ENCODE data around the gene RAB12. TPM values are rescaled to one million over a fixed set of nuclear protein-coding genes. Genes with fewer than 3 reads are reported as not detected.

RAB12 gene
- polyA plus RNA-seq, 1 donor from 2014 or later = 102 TPM

- Histone ChIP-seq H3K9me2 (ENCODE audit: insufficient read depth, low read length) (no peaks in the 10 kb centered on the region), H3K79me2 (replicated peaks; ENCODE audit: insufficient read depth, low read length) (peaks cover 64% of the 10 kb centered on the region), H3K4me2 (ENCODE audit: low read length) (no peak overlapping the region), H3K9me3 (ENCODE audit: low read length) (no peaks in the 10 kb centered on the region), H3F3A (ENCODE audit: insufficient read depth, low read length, poor library complexity, severe bottlenecking) (no peaks in the 10 kb centered on the region), H3K36me3 (ENCODE audit: insufficient read depth, low read length) (no peaks in the 10 kb centered on the region), H3K27me3 (ENCODE audit: insufficient read depth, low read depth, low read length) (peaks cover 9% of the 10 kb centered on the region), H3K27ac (ENCODE audit: low read length) (no peak overlapping the region), H4K20me1 (ENCODE audit: insufficient read depth) (peaks cover 8% of the 10 kb centered on the region), H2AFZ (ENCODE audit: low read depth, low read length) (no peak overlapping the region), H3K4me3 (ENCODE audit: low read length) (peak overlapping the region; percentile 96), H3K9ac (ENCODE audit: low read length) (no peak overlapping the region)
- no peak for TF ChIP-seq EZH2 (IDR thresholded peaks at IDR 0.05; ENCODE audit: borderline replicate concordance, insufficient read depth, low read length, poor library complexity, severe bottlenecking)
- no peak for TF ChIP-seq MXI1 (conservative IDR thresholded peaks at IDR 0.05; ENCODE audit: poor library complexity, severe bottlenecking)
- no peak for TF ChIP-seq EP300 (conservative IDR thresholded peaks at IDR 0.05; ENCODE audit: poor library complexity, severe bottlenecking)
These were observed 2.8 kb downstream of the RAB12 start for GRCh38 chr18:8611916-8612576.

GRCh38 chr18:8614875-8615274 lies 5.6 kb downstream of the RAB12 start:
- H3F3A ChIP-seq (ENCODE audit: insufficient read depth, low read length, poor library complexity, severe bottlenecking) = no peaks in the 10 kb centered on the region
- H3K79me2 ChIP-seq (replicated peaks; ENCODE audit: insufficient read depth, low read length) = peaks cover 75% of the 10 kb centered on the region
- TF ChIP-seq POLR2AphosphoS5 (IDR thresholded peaks at IDR 0.05) = no peak
- TF ChIP-seq REST (IDR thresholded peaks at IDR 0.05; ENCODE audit: borderline replicate concordance) = no peak
- TF ChIP-seq SMC3 (conservative IDR thresholded peaks at IDR 0.05; ENCODE audit: poor library complexity) = no peak
- no peak for TF ChIP-seq EP300 (conservative IDR thresholded peaks at IDR 0.05; ENCODE audit: poor library complexity, severe bottlenecking)
- no peak for TF ChIP-seq TAF1 (IDR thresholded peaks at IDR 0.05; ENCODE audit: low read depth)
- no peak for TF ChIP-seq EZH2 (IDR thresholded peaks at IDR 0.05; ENCODE audit: borderline replicate concordance, insufficient read depth, low read length, poor library complexity, severe bottlenecking)
- no peak for TF ChIP-seq MXI1 (conservative IDR thresholded peaks at IDR 0.05; ENCODE audit: poor library complexity, severe bottlenecking)
- no peak for TF ChIP-seq CTCF (IDR thresholded peaks at IDR 0.05; ENCODE audit: poor library complexity, severe bottlenecking)
- no peak for TF ChIP-seq RAD21 (conservative IDR thresholded peaks at IDR 0.05)
- no peaks in the 10 kb centered on the region for H3K36me3 ChIP-seq (ENCODE audit: insufficient read depth, low read length)
- H2AFZ ChIP-seq (ENCODE audit: low read depth, low read length) = no peak overlapping the region
- no peak overlapping the region for H3K4me3 ChIP-seq (ENCODE audit: low read length)
- H3K9ac ChIP-seq (ENCODE audit: low read length) = no peak overlapping the region
- H3K9me3 ChIP-seq (ENCODE audit: low read length) = no peaks in the 10 kb centered on the region
- no peaks in the 10 kb centered on the region for H3K27me3 ChIP-seq (ENCODE audit: insufficient read depth, low read depth, low read length)
- H3K9me2 ChIP-seq (ENCODE audit: insufficient read depth, low read length) = no peaks in the 10 kb centered on the region
- H3K27ac ChIP-seq (ENCODE audit: low read length) = no peak overlapping the region
- H3K4me2 ChIP-seq (ENCODE audit: low read length) = no peak overlapping the region
- H4K20me1 ChIP-seq (ENCODE audit: insufficient read depth) = peaks cover 8% of the 10 kb centered on the region
